ENCODE data around the gene MEI1. TPM values are rescaled to one million over a fixed set of nuclear protein-coding genes. Genes with fewer than 3 reads are reported as not detected.

The MEI1 gene, protein sequence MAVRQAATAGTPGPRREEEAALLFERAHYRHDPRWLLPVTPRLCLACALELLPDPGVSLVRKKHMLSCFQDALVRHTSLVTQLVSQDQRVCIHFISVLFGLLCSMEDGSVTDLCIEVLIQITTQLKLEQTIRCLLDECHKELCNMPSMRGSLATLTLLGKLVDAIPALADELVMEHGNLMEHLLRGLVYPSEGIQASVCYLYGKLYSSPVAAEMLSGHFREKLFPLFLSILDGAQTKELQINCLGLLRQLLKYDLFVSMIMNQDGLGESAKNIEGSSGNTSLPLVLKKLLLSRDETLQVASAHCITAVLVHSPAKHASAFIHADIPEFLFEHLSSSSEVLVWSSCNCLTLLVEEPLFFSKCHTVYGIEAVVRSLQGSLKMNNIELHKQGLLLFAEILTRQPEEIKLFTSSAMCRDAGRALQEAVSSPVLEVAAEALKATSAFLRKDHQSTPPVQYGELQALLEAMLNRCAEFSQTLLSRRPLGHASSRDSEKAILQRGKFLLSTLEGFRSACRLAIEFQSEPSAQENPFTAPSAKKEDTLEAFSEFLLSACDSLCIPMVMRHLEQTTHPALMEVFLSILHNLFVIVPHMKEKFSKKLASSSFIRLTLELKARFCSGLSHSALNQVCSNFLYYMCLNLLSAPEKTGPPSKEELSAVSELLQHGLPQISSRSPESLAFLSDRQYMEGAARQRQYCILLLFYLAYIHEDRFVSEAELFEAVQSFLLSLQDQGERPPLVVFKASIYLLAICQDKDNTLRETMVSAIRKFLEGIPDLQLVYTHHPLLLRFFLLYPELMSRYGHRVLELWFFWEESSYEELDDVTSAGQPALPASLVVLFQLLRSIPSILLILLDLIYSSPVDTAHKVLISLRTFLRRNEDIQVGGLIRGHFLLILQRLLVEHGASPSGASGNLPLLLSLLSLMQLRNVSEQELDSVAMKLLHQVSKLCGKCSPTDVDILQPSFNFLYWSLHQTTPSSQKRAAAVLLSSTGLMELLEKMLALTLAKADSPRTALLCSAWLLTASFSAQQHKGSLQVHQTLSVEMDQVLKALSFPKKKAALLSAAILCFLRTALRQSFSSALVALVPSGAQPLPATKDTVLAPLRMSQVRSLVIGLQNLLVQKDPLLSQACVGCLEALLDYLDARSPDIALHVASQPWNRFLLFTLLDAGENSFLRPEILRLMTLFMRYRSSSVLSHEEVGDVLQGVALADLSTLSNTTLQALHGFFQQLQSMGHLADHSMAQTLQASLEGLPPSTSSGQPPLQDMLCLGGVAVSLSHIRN
- total RNA-seq (2021) (0.16 to 1.1 TPM (median 0.35 TPM) in 3 replicates), Bru-seq, nascent RNA (percentile 13 among the genes with signal in this experiment)
- long read RNA-seq, experiment 1 = 0 reads
- long read RNA-seq, experiment 2 = 0 reads
- long read RNA-seq, experiment 3 = 0 reads

DNA sequence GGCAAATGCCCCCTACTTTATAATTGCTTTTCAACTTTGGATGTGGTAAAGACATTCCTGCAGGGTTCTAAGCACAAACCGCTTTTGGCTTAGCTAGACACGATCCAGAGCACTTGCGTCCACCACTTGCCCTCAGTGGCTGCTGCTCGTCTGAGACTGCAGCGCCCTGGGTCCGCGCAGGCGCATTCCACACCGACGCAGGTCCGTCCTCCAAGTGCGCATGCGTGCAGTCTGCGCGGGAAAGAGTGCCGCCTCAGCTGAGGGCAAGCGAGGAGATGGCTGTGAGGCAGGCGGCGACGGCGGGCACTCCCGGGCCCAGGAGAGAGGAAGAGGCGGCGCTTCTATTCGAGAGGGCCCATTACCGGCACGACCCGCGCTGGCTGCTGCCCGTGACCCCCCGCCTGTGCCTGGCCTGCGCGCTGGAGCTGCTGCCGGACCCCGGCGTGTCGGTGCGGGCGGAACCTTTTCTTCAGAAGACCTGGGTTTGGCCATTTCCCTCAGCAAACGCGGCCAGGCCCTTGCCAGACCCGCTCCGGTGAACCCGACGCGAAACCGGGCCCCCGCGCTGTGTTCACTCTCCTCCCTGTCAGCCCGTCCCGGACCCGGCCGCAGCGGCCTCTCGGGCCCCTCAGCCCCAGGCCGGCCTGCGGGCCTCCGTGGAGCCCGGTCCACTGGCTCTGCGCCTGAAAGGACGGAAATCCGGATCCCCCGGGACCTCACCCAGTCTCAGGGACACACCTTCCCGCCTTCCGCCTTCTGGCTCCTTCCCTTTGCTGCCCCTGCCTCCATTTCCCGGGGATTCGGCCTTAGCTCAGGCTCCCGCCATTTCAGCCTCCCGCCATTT, at the start of gene MEI1:
Gene MEI1, plus strand, starts transcription at position 240 of the 844 bp plus-strand sequence. Its CDS starts 36 bp downstream, at position 276.
- Mint-ChIP-seq H3K27ac (no peak within 1 kb of the TSS), H3K36me3 (no peaks in the 10 kb centered on the region; the same call in none of the 2 replicates), H3K4me3 (no peak within 1 kb of the TSS), H3K9me3 (no peaks in the 10 kb centered on the region), H3K27me3 (ENCODE audit: low read depth) (peaks cover 34% of the 10 kb centered on the region), H3K4me1 (peaks cover 10% of the 10 kb centered on the region)
- ChIA-PET POLR2A (interaction anchor here (0.6 to 0.7 kb wide), 2 partner anchors 11 to 554 kb away, joined by 4 read pairs; partner anchors contain the start of gene SNU13), CTCF (interaction anchor here (0.8 to 4.1 kb wide), 11 partner anchors 19 to 247 kb away, joined by 3 to 76 read pairs (median 5); partner anchors contain the start of genes CCDC134 and CENPM)
- peak; percentile 49 for DNase-seq (ENCODE audit: low spot score)
- no peak for ATAC-seq
- TF ChIP-seq ATF1 (CRISPR knock-in tag; IDR thresholded peaks at IDR 0.05) = no peak
- TF ChIP-seq, protein P1, sequence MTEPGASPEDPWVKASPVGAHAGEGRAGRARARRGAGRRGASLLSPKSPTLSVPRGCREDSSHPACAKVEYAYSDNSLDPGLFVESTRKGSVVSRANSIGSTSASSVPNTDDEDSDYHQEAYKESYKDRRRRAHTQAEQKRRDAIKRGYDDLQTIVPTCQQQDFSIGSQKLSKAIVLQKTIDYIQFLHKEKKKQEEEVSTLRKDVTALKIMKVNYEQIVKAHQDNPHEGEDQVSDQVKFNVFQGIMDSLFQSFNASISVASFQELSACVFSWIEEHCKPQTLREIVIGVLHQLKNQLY (CRISPR knock-in tag; IDR thresholded peaks at IDR 0.05) = no peak
- TF ChIP-seq, protein P2, sequence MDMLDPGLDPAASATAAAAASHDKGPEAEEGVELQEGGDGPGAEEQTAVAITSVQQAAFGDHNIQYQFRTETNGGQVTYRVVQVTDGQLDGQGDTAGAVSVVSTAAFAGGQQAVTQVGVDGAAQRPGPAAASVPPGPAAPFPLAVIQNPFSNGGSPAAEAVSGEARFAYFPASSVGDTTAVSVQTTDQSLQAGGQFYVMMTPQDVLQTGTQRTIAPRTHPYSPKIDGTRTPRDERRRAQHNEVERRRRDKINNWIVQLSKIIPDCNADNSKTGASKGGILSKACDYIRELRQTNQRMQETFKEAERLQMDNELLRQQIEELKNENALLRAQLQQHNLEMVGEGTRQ (CRISPR knock-in tag; IDR thresholded peaks at IDR 0.05) = 0 out of 2 replicates have a peak, but pooled peaks have one; percentile 5
- 0 out of 2 replicates have a peak, but pooled peaks have one; percentile 39 for TF ChIP-seq RELA (CRISPR knock-in tag; IDR thresholded peaks at IDR 0.05; ENCODE audit: borderline replicate concordance)
- TF ChIP-seq, protein P3, sequence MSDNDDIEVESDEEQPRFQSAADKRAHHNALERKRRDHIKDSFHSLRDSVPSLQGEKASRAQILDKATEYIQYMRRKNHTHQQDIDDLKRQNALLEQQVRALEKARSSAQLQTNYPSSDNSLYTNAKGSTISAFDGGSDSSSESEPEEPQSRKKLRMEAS (CRISPR knock-in tag; IDR thresholded peaks at IDR 0.05) = peak; percentile 73
- TF ChIP-seq, protein P4, sequence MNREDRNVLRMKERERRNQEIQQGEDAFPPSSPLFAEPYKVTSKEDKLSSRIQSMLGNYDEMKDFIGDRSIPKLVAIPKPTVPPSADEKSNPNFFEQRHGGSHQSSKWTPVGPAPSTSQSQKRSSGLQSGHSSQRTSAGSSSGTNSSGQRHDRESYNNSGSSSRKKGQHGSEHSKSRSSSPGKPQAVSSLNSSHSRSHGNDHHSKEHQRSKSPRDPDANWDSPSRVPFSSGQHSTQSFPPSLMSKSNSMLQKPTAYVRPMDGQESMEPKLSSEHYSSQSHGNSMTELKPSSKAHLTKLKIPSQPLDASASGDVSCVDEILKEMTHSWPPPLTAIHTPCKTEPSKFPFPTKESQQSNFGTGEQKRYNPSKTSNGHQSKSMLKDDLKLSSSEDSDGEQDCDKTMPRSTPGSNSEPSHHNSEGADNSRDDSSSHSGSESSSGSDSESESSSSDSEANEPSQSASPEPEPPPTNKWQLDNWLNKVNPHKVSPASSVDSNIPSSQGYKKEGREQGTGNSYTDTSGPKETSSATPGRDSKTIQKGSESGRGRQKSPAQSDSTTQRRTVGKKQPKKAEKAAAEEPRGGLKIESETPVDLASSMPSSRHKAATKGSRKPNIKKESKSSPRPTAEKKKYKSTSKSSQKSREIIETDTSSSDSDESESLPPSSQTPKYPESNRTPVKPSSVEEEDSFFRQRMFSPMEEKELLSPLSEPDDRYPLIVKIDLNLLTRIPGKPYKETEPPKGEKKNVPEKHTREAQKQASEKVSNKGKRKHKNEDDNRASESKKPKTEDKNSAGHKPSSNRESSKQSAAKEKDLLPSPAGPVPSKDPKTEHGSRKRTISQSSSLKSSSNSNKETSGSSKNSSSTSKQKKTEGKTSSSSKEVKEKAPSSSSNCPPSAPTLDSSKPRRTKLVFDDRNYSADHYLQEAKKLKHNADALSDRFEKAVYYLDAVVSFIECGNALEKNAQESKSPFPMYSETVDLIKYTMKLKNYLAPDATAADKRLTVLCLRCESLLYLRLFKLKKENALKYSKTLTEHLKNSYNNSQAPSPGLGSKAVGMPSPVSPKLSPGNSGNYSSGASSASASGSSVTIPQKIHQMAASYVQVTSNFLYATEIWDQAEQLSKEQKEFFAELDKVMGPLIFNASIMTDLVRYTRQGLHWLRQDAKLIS (CRISPR knock-in tag; IDR thresholded peaks at IDR 0.05; ENCODE audit: borderline replicate concordance) = no peak
- TF ChIP-seq, protein P5, sequence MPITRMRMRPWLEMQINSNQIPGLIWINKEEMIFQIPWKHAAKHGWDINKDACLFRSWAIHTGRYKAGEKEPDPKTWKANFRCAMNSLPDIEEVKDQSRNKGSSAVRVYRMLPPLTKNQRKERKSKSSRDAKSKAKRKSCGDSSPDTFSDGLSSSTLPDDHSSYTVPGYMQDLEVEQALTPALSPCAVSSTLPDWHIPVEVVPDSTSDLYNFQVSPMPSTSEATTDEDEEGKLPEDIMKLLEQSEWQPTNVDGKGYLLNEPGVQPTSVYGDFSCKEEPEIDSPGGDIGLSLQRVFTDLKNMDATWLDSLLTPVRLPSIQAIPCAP (CRISPR knock-in tag; IDR thresholded peaks at IDR 0.05) = 0 out of 2 replicates have a peak, but pooled peaks have one; percentile 31

DNA sequence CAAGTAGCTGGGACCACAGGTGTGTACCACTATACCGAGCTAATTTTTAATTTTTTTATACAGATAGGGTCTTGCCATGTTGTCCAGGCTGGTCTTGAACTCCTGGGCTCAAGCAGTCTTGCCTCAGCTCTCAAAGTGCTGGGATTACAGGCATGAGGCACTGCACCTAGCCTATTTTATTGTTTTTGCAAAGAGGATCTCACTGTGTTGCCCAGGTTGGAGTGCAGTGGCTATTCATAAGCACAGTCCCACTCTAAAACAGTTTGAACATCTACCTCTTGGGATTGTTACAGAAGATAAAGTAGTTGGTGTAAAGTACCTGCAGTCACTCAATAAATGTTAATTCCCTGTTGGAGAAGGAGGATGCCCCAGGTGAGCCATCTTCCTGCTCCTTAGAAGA, 49.1 kb upstream of the MEI1 start:
- ChIA-PET POLR2A (interaction anchor here (0.6 kb wide), 1 partner anchor 31 kb away, joined by 3 read pairs; no protein-coding TSS in a partner anchor), CTCF (interaction anchor here (2.1 kb wide), 1 partner anchor 17 kb away, joined by 9 read pairs; no protein-coding TSS in a partner anchor)
- TF ChIP-seq, protein P6, sequence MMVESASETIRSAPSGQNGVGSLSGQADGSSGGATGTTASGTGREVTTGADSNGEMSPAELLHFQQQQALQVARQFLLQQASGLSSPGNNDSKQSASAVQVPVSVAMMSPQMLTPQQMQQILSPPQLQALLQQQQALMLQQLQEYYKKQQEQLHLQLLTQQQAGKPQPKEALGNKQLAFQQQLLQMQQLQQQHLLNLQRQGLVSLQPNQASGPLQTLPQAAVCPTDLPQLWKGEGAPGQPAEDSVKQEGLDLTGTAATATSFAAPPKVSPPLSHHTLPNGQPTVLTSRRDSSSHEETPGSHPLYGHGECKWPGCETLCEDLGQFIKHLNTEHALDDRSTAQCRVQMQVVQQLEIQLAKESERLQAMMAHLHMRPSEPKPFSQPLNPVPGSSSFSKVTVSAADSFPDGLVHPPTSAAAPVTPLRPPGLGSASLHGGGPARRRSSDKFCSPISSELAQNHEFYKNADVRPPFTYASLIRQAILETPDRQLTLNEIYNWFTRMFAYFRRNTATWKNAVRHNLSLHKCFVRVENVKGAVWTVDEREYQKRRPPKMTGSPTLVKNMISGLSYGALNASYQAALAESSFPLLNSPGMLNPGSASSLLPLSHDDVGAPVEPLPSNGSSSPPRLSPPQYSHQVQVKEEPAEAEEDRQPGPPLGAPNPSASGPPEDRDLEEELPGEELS (CRISPR knock-in tag; IDR thresholded peaks at IDR 0.05) = no peak
- 0 out of 2 replicates have a peak, but pooled peaks have one; percentile 66 for TF ChIP-seq ZNF121 (CRISPR knock-in tag; IDR thresholded peaks at IDR 0.05)
- DNase-seq (ENCODE audit: low spot score) (no peak), ATAC-seq (no peak)
- peaks cover 73% of the 10 kb centered on the region for H3K36me3 Mint-ChIP-seq
- no peak overlapping the region for H3K27ac Mint-ChIP-seq
- H3K4me1 Mint-ChIP-seq = no peaks in the 10 kb centered on the region
- H3K4me3 Mint-ChIP-seq = no peak overlapping the region
- no peaks in the 10 kb centered on the region for H3K9me3 Mint-ChIP-seq
- H3K27me3 Mint-ChIP-seq (ENCODE audit: low read depth) = no peaks in the 10 kb centered on the region

Measured in WTC11 (cell line).